Activated CD8-positive, alpha-beta memory T cell treated with anti-CD3 and anti-CD28 coated beads, Interleukin-2, amount 50 U/mL, for 24 hours (primary cell): ENCODE measurements around the gene CES2.
"Not testable (repeated sequence)": the region's sequence is repeated elsewhere in the genome, so short reads cannot be mapped to it uniquely, and the experiment has no call there.

ENCODE experiments used
- DNase-seq: peaks from one replicate; pipeline ENCODE4 v3.0.0-alpha.2; 2020; ENCODE audit errors: extremely low read depth

CES2 gene

DNA sequence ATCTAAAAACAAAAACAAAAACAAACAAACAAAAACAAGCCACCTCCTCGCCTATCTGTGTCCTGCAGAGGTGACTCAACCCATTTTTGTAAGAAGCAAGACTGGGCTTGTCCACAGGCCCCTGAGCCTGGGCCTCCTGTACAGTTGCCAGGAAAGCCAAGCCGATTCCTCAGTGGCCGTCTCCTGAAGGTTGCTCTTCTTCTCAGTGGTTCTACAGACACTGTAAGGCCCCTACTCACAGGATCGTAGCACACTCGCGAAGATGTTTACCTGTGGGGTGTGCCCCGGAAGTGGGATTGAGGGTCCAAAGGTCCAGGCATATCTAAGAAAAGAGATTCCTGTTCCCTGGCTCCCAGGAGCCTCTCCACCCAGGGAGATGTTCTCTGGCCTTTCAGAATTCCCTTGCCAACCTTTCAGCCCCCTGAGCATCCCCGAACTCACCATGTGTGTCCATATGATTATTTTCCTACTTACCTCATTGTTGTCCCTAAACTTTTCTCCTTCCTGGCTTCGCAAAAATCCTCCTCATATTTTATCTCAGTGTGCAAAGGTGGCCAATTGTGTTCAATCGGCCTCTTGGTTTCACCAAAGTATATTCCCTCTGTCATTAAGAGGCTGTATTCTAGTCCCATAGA lies 18.3 kb downstream of the CES2 start:
- no peak for DNase-seq

DNA sequence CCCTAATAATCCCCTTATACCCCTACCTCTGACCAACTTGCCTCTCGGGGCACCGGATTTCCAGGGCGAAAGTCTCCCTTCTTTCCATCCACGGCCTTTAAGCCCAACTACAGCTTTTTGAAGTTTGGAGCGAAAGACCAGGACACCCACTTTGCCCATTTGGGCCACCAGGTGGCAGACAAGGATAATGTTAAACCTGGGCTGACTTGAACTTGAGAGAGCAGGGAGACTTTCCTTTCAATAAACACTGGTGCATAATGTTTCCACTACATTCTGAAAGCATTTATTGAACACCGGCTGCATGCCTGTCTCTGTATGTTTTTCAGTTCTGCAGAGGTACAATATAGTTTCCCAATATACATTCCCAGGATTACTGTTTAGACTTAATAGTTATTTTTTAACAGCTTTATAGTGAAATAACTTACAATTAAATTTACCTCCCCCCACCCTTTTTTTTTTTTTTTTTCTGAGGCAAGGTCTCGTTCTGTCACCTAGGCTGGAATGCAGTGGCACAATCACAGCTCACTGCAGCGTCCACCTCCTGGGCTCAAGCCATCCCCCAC lies 18.9 kb downstream of the CES2 start:
- peak; percentile 54 for DNase-seq

DNA sequence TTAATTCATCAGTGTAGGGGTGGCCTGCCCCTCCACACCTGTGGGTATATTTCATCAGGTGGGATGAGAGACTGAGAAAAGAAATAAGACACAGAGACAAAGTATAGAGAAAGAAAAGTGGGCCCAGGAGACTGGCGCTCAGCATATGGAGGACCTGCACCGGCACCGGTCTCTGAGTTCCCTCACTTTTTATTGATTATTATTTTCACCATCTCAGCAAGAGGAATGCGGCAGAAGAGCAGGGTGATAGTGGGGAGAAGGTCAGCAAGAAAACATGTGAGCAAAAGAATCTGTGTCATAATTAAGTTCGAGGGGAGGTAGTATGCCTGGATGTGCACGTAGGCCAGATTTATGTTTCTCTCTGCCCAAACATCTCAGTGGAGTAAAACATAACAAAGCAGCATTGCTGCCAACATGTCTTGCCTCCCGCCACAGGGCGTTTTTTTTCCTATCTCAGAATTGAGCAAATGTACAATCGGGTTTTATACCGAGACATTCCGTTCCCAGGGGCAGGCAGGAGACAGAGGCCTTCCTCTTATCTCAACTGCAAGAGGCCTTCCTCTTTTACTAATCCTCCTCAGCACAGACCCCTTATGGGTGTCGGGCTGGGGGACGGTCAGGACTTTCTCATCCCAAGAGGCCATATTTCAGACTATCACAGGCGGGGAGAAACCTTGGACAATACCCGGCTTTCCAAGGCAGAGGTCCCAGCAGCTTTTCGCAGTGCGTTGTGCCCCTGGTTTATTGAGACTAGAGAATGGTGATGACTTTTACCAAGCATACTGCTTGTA lies 20.2 kb downstream of the CES2 start:
- DNase-seq = not testable (repeated sequence)

DNA sequence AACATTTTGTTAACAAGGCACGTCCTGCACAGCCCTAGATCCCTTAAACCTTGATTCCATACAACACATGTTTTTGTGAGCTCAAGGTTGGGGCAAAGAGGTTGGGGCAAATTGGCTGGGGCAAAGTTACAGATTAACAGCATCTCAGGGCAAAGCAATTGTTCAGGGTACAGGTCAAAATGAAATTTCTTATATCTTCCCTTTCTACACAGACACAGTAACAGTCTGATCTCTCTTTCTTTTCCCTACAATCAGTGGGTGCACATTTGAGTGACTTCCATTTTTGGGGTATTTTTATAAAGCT lies 20.8 kb downstream of the CES2 start:
- DNase-seq = not testable (repeated sequence)

DNA sequence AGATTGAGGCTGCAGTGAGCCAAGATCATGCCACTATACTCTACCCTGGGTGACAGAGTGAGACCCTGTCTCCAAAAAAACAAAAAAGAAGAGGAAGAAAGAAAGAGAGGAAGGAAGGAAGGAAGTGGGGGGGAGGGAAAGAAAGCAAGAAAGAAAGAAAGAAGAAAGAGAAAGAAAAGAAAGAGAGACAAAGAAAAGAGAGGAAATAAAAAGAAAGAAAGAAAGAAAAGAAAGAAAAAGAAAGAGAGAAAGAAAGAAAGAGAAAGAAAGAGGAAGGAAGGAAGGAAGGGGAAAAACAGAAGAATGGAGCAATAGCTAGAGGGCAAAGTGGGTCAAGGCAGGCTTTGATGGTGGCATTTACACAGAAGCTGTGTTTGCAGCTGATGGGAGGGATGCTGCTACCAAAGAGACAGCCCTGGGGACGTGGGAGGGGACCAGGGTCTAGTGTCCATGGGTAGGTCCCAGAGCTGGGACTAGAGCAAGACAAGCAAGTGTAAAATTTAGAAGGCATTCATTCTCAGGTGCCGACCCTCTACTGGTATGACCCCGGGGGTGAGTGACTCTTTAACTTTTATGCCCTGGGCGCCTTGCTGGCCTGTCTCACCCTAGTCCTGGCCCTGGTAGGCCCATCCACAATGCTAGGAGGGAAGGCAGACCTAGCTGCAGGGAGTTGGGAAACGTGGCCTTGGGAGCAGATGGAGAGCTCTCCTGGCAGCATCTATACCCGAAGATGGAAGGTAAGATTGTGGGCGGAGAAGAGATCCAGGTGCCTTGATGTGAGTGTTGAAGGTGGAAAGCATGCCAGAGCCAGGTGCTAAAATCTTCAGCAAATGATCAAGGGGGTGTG lies 23.8 kb downstream of the CES2 start:
- DNase-seq = no peak

DNA sequence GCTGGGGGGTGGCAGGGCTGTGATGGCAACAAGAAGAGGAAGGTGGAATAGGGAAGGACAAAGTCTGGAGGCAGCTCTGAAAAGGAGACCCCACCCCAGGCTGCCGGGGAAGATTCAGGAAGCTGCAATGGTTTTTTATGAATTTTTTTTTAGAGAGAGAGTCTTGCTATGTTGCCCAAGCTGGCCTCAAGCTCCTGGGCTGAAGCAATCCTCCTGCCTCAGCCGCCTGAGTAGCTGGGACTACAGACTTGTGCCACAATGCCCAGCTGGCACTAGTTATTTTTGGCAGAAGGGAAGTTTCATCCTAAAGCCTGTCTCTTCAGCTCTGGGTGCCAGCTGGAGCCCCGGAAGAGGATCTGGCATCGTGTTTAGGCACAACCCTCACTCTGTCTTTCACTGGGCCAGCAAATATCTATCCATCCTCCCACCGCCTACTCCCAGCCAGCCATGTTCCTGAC lies 24.4 kb downstream of the CES2 start:
- no peak for DNase-seq

DNA sequence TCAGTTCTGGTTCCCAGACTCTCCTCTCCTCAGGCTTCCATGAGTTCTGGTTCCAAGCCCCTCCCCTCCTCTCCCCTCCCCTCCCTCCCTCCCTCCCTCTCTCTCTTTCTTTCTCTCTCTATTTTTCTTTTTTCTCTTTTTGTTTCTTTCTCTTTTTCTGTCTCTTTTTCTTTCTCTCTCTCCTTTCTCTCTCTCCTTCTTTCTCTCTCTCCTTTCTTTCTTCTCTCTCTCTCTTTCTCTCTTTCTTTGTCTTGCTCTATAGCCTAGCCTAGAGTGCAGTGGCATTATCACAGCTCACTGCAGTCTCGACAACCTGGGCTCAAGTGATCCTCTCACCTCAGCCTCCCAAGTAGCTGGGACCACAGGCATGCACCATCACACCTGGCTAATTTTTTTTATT lies 25.0 kb downstream of the CES2 start:
- no peak for DNase-seq

DNA sequence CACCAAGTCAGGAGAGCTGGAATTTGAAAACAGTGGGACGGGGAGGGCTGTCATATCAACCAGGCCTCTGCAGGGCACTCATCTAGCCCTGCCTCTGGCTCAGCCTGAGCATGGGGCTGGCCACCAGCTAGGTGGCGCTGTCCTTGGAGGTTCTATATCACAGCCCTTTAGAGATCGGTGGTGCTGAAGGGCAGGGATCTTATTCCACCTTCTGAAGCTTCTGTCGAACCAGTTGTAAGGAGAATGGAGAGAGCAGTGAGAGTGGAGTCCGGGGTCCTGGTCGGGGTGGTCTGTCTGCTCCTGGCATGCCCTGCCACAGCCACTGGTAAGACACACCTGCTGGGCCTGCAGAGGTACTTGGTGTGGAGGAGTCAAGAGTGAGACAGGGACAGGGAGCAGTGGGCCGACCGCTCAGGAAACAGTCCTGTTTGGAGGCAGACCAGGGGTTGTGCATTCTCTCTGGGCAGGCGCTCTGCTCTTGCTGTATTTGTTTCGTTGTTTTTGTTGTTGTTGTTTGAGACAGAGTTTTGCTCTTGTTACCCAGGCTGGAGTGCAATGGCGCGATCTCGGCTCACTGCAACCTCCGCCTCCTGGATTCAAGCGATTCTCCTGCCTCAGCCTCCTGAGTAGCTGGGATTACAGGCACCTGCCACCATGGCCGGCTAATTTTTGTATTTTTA lies 25.9 kb downstream of the CES2 start, which contains the start of gene CES3:
TSS of gene CES3 (plus strand) at position 202 of the 680 bp plus-strand sequence. CDS start at position 244, 42 bp downstream.
- no peak for DNase-seq

DNA sequence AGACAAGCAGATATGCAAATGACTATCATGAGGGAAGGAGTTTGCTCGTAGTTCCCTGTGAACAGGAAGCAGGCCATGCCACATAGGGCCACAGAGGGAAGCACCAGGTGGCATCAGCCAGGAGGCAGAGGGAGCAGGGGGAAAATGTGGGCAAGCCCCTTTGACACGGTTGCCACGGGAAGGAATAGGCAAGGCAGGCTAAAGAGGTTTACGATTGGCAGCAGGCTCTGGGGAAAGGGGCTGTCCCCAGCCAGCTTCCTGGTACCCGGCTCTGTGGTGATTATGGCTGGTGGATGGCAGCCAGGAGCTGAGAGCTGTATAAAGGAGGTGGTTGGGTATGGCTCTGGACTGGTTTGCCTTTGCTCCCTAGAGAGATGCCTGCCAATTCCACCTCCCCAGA lies 26.6 kb downstream of the CES2 start:
- DNase-seq = no peak

DNA sequence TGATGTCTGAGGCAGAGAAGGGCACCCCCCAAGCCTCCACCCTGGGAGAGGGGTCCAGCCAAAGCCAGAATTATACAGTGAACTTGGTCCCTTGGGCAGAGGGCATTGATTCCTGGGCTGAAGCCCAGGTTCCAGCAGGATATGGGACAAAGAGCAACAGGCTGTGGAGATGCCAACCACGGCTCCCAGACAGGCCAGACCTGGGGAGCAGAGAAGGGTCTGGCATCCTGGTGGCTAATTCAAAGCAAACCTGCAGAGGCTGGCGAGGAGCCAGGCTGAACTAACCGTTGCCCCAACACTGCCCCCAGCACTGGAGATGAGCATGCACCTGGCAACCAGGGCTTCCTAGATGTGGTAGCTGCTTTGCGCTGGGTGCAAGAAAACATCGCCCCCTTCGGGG lies 28.7 kb downstream of the CES2 start:
- no peak for DNase-seq

DNA sequence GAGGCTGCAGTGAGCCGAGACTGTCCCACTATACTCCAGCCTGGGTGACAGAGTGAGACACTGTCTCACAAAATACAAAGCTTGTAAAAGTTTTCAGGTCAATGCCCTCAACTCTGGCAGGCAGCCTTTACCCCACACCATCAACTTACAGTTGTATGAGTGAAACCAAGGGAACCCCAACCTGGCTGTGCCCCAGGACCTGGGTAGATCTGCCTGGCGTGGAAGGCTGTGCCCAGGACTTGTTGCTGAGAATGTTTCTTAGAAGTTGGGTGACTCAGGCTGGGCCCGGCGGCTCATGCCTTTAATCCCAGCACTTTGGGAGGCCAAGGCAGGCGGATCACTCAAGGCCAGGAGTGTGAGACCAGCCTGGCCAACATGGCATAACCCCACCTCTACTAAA lies 33.5 kb downstream of the CES2 start:
- no peak for DNase-seq

DNA sequence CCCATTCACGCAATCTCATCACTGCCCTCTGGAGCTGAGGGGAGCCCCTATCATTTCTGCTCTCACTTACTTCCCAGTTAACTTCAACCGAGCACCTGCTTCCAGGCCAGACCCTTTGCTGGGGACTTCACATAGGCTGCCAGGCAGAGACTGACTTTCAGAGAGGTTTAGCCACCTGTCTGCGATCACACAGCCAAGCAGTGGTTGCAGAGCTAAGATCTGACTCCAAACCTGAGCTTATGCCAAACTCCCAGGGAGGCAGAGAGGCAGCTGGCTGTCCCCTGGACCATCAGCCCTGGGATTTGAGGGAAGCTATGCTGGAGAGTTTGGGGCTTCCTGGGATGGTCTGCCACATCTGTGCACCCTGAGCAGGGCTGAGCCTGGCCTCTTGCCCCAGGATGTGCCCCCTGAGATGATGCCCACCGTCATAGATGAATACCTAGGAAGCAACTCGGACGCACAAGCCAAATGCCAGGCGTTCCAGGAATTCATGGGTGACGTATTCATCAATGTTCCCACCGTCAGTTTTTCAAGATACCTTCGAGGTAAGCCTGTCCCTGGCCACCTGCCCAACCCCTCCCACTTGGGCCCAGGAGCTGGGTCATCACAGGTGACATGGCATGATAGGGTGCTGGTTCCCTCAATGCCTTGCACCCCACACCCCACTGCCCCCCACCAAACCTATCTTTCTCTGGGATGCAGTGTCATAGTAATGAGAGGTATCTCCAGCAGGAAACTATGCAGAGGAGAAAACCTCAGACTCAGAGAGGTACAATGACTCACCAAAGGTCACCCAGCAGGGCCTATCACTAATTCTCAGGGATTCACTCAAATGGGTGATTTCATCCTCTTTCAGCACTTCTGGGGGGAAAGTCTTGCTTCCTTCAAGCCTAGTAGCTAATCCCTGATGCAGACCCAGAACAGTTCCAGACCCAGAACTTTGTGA lies 35.7 kb downstream of the CES2 start:
- no peak for DNase-seq

DNA sequence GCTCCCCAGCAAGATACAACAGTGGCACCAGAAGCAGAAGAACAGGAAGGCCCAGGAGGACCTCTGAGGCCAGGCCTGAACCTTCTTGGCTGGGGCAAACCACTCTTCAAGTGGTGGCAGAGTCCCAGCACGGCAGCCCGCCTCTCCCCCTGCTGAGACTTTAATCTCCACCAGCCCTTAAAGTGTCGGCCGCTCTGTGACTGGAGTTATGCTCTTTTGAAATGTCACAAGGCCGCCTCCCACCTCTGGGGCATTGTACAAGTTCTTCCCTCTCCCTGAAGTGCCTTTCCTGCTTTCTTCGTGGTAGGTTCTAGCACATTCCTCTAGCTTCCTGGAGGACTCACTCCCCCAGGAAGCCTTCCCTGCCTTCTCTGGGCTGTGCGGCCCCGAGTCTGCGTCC lies 37.7 kb downstream of the CES2 start:
- no peak for DNase-seq

DNA sequence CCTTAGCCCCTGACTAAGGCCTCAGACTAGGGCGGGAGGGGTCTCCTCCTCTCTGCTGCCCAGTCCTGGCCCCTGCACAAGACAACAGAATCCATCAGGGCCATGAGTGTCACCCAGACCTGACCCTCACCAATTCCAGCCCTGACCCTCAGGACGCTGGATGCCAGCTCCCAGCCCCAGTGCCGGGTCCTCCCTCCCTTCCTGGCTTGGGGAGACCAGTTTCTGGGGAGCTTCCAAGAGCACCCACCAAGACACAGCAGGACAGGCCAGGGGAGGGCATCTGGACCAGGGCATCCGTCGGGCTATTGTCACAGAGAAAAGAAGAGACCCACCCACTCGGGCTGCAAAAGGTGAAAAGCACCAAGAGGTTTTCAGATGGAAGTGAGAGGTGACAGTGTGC lies 38.4 kb downstream of the CES2 start:
- no peak for DNase-seq

DNA sequence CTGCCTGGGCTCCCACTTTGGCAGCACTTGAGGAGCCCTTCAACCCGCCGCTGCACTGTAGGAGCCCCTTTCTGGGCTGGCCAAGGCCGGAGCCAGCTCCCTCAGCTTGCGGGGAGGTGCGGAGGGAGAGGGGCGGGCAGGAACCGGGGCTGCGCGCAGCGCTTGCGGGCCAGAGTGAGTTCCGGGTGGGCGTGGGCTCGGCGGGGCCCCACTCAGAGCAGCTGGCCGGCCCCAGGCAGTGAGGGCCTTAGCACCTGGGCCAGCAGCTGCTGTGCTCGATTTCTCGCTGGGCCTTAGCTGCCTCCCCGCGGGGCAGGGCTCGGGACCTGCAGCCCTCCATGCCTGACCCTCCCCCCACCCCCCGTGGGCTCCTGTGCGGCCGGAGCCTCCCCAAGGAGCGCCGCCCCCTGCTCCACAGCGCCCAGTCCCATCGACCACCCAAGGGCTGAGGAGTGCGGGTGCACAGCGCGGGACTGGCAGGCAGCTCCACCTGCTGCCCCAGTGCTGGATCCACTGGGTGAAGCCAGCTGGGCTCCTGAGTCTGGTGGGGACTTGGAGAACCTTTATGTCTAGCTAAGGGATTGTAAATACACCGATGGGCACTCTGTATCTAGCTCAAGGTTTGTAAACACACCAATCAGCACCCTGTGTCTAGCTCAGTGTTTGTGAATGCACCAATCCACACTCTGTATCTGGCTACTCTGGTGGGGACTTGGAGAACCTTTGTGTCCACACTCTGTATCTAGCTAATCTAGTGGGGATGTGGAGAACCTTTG lies 39.0 kb downstream of the CES2 start:
- DNase-seq = not testable (repeated sequence)

DNA sequence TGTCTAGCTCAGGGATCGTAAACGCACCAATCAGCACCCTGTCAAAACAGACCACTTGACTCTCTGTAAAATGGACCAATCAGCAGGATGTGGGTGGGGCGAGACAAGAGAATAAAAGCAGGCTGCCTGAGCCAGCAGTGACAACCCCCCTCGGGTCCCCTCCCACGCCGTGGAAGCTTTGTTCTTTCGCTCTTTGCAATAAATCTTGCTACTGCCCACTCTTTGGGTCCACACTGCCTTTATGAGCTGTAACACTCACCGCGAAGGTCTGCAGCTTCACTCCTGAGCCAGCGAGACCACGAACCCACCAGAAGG lies 39.6 kb downstream of the CES2 start:
- DNase-seq = not testable (repeated sequence)

DNA sequence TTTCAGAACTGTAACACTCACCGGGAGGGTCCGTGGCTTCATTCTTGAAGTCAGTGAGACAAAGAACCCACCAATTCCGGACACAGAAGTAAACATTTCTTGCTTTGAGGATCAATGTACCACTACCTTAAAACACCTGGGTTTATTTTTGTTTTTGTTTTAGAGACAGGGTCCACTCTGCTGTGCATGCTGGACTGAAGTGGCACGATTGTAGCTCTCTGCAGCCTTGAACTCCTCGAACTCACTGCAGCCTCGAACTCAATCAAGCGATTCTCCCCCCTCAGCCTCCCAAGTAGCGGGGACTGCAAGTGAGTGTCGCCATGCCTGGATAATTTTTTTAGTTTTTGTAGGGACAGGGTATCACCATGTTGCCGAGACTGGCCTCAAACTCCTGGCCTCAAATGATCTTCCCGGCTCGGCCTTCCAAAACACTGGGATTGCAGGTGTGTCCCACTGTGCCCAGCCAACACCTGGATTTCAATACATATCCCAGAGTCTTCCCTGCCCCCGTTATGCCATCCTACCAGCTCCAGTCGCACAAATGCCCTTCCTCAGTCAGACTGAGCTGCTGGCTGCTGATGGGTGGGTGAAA lies 40.1 kb downstream of the CES2 start:
- no peak for DNase-seq

DNA sequence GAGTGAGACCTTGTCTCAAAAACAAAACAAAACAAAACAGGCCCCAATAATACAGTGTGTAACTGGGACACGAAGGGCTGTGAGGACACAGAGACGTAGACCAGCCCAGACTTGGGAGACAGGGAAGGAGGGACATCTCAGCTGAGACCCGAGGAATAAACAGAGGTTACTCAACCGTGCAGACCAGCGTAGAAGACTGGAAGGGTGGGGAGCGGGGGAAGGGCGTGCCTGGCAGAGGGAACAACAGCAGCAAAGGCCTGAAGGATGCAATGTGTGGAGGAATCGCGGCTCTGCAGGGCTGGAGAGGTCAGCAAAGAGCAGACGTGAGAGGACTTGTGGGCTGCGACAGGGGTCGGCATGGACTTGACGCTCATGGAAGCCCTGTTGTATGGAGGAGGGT lies 41.4 kb downstream of the CES2 start:
- DNase-seq = no peak

DNA sequence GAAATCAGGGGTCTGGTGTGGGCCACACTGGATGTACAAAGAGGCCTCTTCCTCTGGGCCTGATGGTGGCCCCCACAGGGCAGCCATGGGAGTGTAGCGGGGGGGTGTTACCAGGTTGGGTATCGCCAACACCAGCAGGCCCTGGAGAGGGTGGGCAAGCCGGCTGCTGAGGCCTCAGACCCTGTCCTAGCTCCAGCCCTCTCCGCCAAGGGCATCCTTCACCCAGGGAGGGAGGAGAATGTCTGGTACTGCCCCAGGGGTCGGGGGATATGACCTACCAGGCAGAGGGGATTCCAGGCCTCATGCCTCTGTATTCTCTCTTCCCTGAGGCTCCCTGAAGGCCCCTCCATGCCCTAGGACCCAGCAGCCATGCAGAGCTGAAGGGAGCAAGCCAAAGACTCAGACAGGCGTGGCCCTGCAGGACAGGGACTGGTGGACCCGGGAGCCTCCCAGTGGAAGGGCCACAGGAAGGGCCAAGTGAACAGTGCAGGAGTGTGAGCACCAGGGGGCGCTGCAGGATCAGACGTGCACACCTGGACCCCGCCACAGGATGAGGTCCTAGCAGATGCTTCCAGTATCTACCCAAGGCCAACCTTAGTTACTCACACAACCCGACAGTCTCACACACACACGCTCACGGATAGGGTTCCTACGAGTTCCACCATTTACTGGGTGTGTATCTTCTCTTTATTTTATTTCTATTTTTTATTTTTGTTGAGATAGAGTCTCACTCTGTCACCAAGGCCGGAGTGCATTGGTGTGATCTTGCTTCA lies 42.2 kb downstream of the CES2 start:
- DNase-seq = peak; percentile 81
